SJSA1 (cell line): ENCODE measurements around the gene PTMS. TPM values are rescaled to one million over a fixed set of nuclear protein-coding genes. Genes with fewer than 3 reads are reported as not detected.

ENCODE experiments used
- DNase-seq, 2 experiments: peaks; one replicate each; pipeline ENCODE4 v3.0.0-alpha.2; 2015 to 2020; ENCODE audit warnings: low spot score in 2 of 2, low read depth in 1 of 2
- H3K27ac ChIP-seq: fragments of 250-450 bp; sonication (Bioruptor Pico); 2 replicates; pipeline ENCODE4 v1.5.1; 2020; ENCODE audit warnings: mild to moderate bottlenecking, moderate library complexity
- H3K27me3 ChIP-seq: fragments of 250-450 bp; sonication (Bioruptor Pico); replicated peaks from 2 replicates; pipeline ENCODE4 v1.5.1; 2020; ENCODE audit warnings: mild to moderate bottlenecking, moderate library complexity
- H3K36me3 ChIP-seq: fragments of 250-450 bp; sonication (Bioruptor Pico); 2 replicates; pipeline ENCODE4 v1.5.1; 2020; ENCODE audit warnings: mild to moderate bottlenecking
- H3K4me1 ChIP-seq: fragments of 250-450 bp; sonication (Bioruptor Pico); replicated peaks from 2 replicates; pipeline ENCODE4 v1.6.1; 2021; ENCODE audit warnings: mild to moderate bottlenecking
- H3K4me3 ChIP-seq: fragments of 250-450 bp; sonication (Bioruptor Pico); 2 replicates; pipeline ENCODE4 v1.5.1; 2020; ENCODE audit warnings: mild to moderate bottlenecking
- H3K9me3 ChIP-seq: fragments of 250-450 bp; sonication (Bioruptor Pico); replicated peaks from 2 replicates; pipeline ENCODE4 v1.5.1; 2020; ENCODE audit warnings: mild to moderate bottlenecking
- total RNA-seq: library from RNA; depleted of rRNA; stranded (reverse); fragments of >200 nt; shearing (Covaris generic); gene quantifications from 2 replicates; pipeline ENCODE4 v1.2.3, GENCODE V29; 2014

PTMS gene
- total RNA-seq, 1 experiment from 2014 or later, result 243 TPM

GRCh38 chr12:6782119-6782518, 16.0 kb downstream of the PTMS start:
- H3K27ac ChIP-seq, result no peak overlapping the region
- no peaks in the 10 kb centered on the region for H3K27me3 ChIP-seq
- H3K9me3 ChIP-seq, result no peaks in the 10 kb centered on the region
- no peaks in the 10 kb centered on the region; the same call in 1 of the 2 replicates for H3K36me3 ChIP-seq
- H3K4me3 ChIP-seq, result no peak overlapping the region
- no peak for DNase-seq
- peaks cover 15% of the 10 kb centered on the region for H3K4me1 ChIP-seq

GRCh38 chr12:6782850-6783566, 16.8 kb downstream of the PTMS start:
- Histone ChIP-seq H3K4me3 (no peak overlapping the region), H3K27me3 (no peaks in the 10 kb centered on the region), H3K36me3 (no peaks in the 10 kb centered on the region), H3K27ac (no peak overlapping the region), H3K4me1 (peaks cover 15% of the 10 kb centered on the region), H3K9me3 (no peaks in the 10 kb centered on the region)
- no peak for DNase-seq

GRCh38 chr12:6783828-6784227, 17.7 kb downstream of the PTMS start:
- no peak for DNase-seq
- H3K27me3 ChIP-seq, result no peaks in the 10 kb centered on the region
- H3K9me3 ChIP-seq, result no peaks in the 10 kb centered on the region
- peaks cover 10% of the 10 kb centered on the region for H3K4me1 ChIP-seq
- no peak overlapping the region for H3K4me3 ChIP-seq
- H3K27ac ChIP-seq, result no peak overlapping the region
- no peaks in the 10 kb centered on the region for H3K36me3 ChIP-seq

GRCh38 chr12:6784296-6784695, 18.1 kb downstream of the PTMS start:
- peaks cover 9% of the 10 kb centered on the region for H3K4me1 ChIP-seq
- no peak for DNase-seq
- H3K27me3 ChIP-seq, result no peaks in the 10 kb centered on the region
- H3K4me3 ChIP-seq, result no peak overlapping the region
- no peaks in the 10 kb centered on the region for H3K36me3 ChIP-seq
- H3K27ac ChIP-seq, result no peak overlapping the region
- H3K9me3 ChIP-seq, result no peaks in the 10 kb centered on the region

- Histone ChIP-seq H3K36me3 (no peaks in the 10 kb centered on the region), H3K27me3 (no peaks in the 10 kb centered on the region), H3K4me3 (no peak overlapping the region), H3K27ac (no peak overlapping the region), H3K4me1 (peaks cover 9% of the 10 kb centered on the region), H3K9me3 (no peaks in the 10 kb centered on the region)
- DNase-seq, result no peak
These were observed 18.6 kb downstream of the PTMS start for GRCh38 chr12:6784761-6785160.

- no peak overlapping the region for H3K27ac ChIP-seq
- no peaks in the 10 kb centered on the region for H3K9me3 ChIP-seq
- peaks cover 9% of the 10 kb centered on the region for H3K4me1 ChIP-seq
- no peak for DNase-seq
- no peaks in the 10 kb centered on the region for H3K36me3 ChIP-seq
- H3K27me3 ChIP-seq, result no peaks in the 10 kb centered on the region
- H3K4me3 ChIP-seq, result no peak overlapping the region
These were observed 20.4 kb downstream of the PTMS start for GRCh38 chr12:6786416-6787094.

GRCh38 chr12:6787309-6787708, 21.1 kb downstream of the PTMS start:
- H3K27ac ChIP-seq, result no peak overlapping the region
- no peaks in the 10 kb centered on the region for H3K9me3 ChIP-seq
- no peaks in the 10 kb centered on the region for H3K36me3 ChIP-seq
- peaks cover 9% of the 10 kb centered on the region for H3K4me1 ChIP-seq
- H3K4me3 ChIP-seq, result no peak overlapping the region
- no peaks in the 10 kb centered on the region for H3K27me3 ChIP-seq
- no peak for DNase-seq

GRCh38 chr12:6788972-6789924, 23.1 kb downstream of the PTMS start, which contains the start of gene CD4:
Gene CD4 (plus strand): TSS chr12:6789528. CDS start chr12:6800139, 10,611 bp downstream.
- H3K27ac ChIP-seq, result no peak within 1 kb of the TSS
- H3K9me3 ChIP-seq, result no peaks in the 10 kb centered on the region
- no peak for DNase-seq
- H3K4me3 ChIP-seq, result no peak within 1 kb of the TSS
- peaks cover 4% of the 10 kb centered on the region for H3K4me1 ChIP-seq
- 0 out of 2 replicates have a peak, but pooled peaks cover 4% of the 10 kb centered on the region for H3K27me3 ChIP-seq
- no peaks in the 10 kb centered on the region for H3K36me3 ChIP-seq

- H3K4me3 ChIP-seq, result no peak overlapping the region
These were observed 24.5 kb downstream of the PTMS start for GRCh38 chr12:6790496-6791150.

GRCh38 chr12:6791931-6792520, 25.9 kb downstream of the PTMS start:
- H3K4me3 ChIP-seq, result no peak overlapping the region
- no peak for DNase-seq
- no peak overlapping the region for H3K27ac ChIP-seq
- no peaks in the 10 kb centered on the region for H3K4me1 ChIP-seq
- H3K9me3 ChIP-seq, result no peaks in the 10 kb centered on the region
- H3K27me3 ChIP-seq, result 0 out of 2 replicates have a peak, but pooled peaks cover 6% of the 10 kb centered on the region
- no peaks in the 10 kb centered on the region for H3K36me3 ChIP-seq

More at GRCh38 chr12:6790496-6791150, 24.5 kb downstream of the PTMS start:
- no peak for DNase-seq
- H3K4me1 ChIP-seq, result no peaks in the 10 kb centered on the region
- H3K36me3 ChIP-seq, result no peaks in the 10 kb centered on the region
- no peaks in the 10 kb centered on the region for H3K9me3 ChIP-seq
- 0 out of 2 replicates have a peak, but pooled peaks cover 6% of the 10 kb centered on the region for H3K27me3 ChIP-seq
- H3K27ac ChIP-seq, result no peak overlapping the region

- Histone ChIP-seq H3K9me3 (no peaks in the 10 kb centered on the region), H3K36me3 (no peaks in the 10 kb centered on the region), H3K27me3 (0 out of 2 replicates have a peak, but pooled peaks cover 6% of the 10 kb centered on the region), H3K27ac (no peak overlapping the region), H3K4me3 (no peak overlapping the region), H3K4me1 (no peaks in the 10 kb centered on the region)
- DNase-seq, result no peak
These were observed 26.5 kb downstream of the PTMS start for GRCh38 chr12:6792522-6793201.

- Histone ChIP-seq H3K36me3 (no peaks in the 10 kb centered on the region), H3K4me3 (no peak overlapping the region), H3K9me3 (no peaks in the 10 kb centered on the region), H3K27ac (no peak overlapping the region), H3K27me3 (0 out of 2 replicates have a peak, but pooled peaks cover 6% of the 10 kb centered on the region), H3K4me1 (no peaks in the 10 kb centered on the region)
- DNase-seq, result no peak
These were observed 28.9 kb downstream of the PTMS start for GRCh38 chr12:6795088-6795487.
